OCI-LY1 (cell line): ENCODE measurements around the gene TPCN2.

Experiments
- H2AFZ ChIP-seq: fragments of 200-600 bp; sonication (generic), shearing (Covaris generic); 2 replicates; pipeline ENCODE4 v1.6.0; 2014; ENCODE audit warnings: antibody characterized with exemption, mild to moderate bottlenecking, low read length
- H3F3A ChIP-seq: fragments of 200-600 bp; sonication (generic), shearing (Covaris generic); 2 replicates; pipeline ENCODE4 v1.6.0; 2014; ENCODE audit warnings: mild to moderate bottlenecking, antibody characterized with exemption, low read length, moderate library complexity; ENCODE audit not compliant: insufficient read depth
- H3K27ac ChIP-seq: fragments of 200-600 bp; sonication (generic); 2 replicates; pipeline ENCODE4 v1.5.1; 2014; ENCODE audit warnings: low read length, mixed run types, mild to moderate bottlenecking, low read depth; ENCODE audit not compliant: poor library complexity, severe bottlenecking
- H3K27me3 ChIP-seq: fragments of 200-600 bp; sonication (generic); 2 replicates; pipeline ENCODE4 v1.6.0; 2014; ENCODE audit warnings: antibody characterized with exemption, mild to moderate bottlenecking, low read length, moderate library complexity; ENCODE audit not compliant: insufficient read depth
- H3K36me3 ChIP-seq: fragments of 200-600 bp; sonication (generic); 2 replicates; pipeline ENCODE4 v1.6.1; 2014; ENCODE audit warnings: mild to moderate bottlenecking, antibody characterized with exemption, low read length, moderate library complexity, mixed read lengths; ENCODE audit not compliant: insufficient read depth
- H3K4me1 ChIP-seq: fragments of 200-600 bp; sonication (generic); 2 replicates; pipeline ENCODE4 v1.5.1; 2014; ENCODE audit warnings: mild to moderate bottlenecking, low read length, moderate library complexity; ENCODE audit not compliant: insufficient read depth, severe bottlenecking
- H3K4me2 ChIP-seq: fragments of 200-600 bp; sonication (generic), shearing (Covaris generic); 2 replicates; pipeline ENCODE4 v1.6.1; 2014; ENCODE audit warnings: low read length
- H3K4me3 ChIP-seq: fragments of 200-600 bp; sonication (generic); 2 replicates; pipeline ENCODE4 v1.5.1; 2014; ENCODE audit warnings: low read length, low read depth, mild to moderate bottlenecking, mixed read lengths; ENCODE audit not compliant: poor library complexity, severe bottlenecking
- H3K79me2 ChIP-seq: fragments of 200-600 bp; shearing (Covaris generic); 2 replicates; pipeline ENCODE4 v1.6.1; 2016; ENCODE audit warnings: mixed run types, low read length, mixed read lengths; ENCODE audit not compliant: insufficient read depth
- H3K9ac ChIP-seq: fragments of 200-600 bp; sonication (generic), shearing (Covaris generic); 2 replicates; pipeline ENCODE4 v1.6.1; 2014; ENCODE audit warnings: mild to moderate bottlenecking, low read length, mixed read lengths
- H3K9me2 ChIP-seq: fragments of 200-600 bp; sonication (generic), shearing (Covaris generic); 2 replicates; pipeline ENCODE4 v1.6.1; 2014; ENCODE audit warnings: low read depth, mild to moderate bottlenecking, low read length, mixed read lengths
- H3K9me3 ChIP-seq: fragments of 200-600 bp; shearing (Covaris generic); 2 replicates; pipeline ENCODE4 v1.6.1; 2014; ENCODE audit warnings: low read length, mixed read lengths
- H4K20me1 ChIP-seq: fragments of 200-600 bp; sonication (generic), shearing (Covaris generic); 2 replicates; pipeline ENCODE4 v1.6.0; 2016; ENCODE audit warnings: mild to moderate bottlenecking, low read length; ENCODE audit not compliant: insufficient read depth
- CTCF ChIP-seq: fragments of 200-600 bp; sonication (generic), shearing (Covaris generic); IDR thresholded peaks from 2 replicates; pipeline ENCODE4 v1.5.1; 2017; ENCODE audit warnings: mild to moderate bottlenecking, antibody characterized with exemption, low read length, moderate library complexity, mixed read lengths
- EZH2 ChIP-seq: fragments of 200-600 bp; sonication (generic), shearing (Covaris generic); IDR thresholded peaks from 2 replicates; pipeline ENCODE4 v1.8.0; 2017; ENCODE audit warnings: borderline replicate concordance, mixed run types, mild to moderate bottlenecking, antibody characterized with exemption, low read length, moderate library complexity, mixed read lengths

The TPCN2 gene

GRCh38 chr11:69162505-69162904 lies 113.8 kb downstream of the TPCN2 start:
- no peak overlapping the region for H3K4me2 ChIP-seq
- no peak overlapping the region for H3K4me3 ChIP-seq
- no peak overlapping the region for H3K27ac ChIP-seq
- no peak for TF ChIP-seq CTCF
- TF ChIP-seq EZH2, result no peak
- no peaks in the 10 kb centered on the region; the same call in 1 of the 2 replicates for H3K36me3 ChIP-seq
- no peak overlapping the region for H2AFZ ChIP-seq
- no peaks in the 10 kb centered on the region for H3F3A ChIP-seq
- no peaks in the 10 kb centered on the region for H3K9me2 ChIP-seq
- no peaks in the 10 kb centered on the region for H4K20me1 ChIP-seq
- no peaks in the 10 kb centered on the region for H3K4me1 ChIP-seq
- no peaks in the 10 kb centered on the region for H3K9me3 ChIP-seq
- H3K27me3 ChIP-seq, result no peaks in the 10 kb centered on the region; the same call in 1 of the 2 replicates
- no peak overlapping the region for H3K9ac ChIP-seq
- H3K79me2 ChIP-seq, result no peaks in the 10 kb centered on the region

- H3K27me3 ChIP-seq, result peaks cover 6% of the 10 kb centered on the region; the same call in 1 of the 2 replicates
- H3K27ac ChIP-seq, result no peak overlapping the region
- H3F3A ChIP-seq, result no peaks in the 10 kb centered on the region
- no peaks in the 10 kb centered on the region for H3K4me1 ChIP-seq
- no peaks in the 10 kb centered on the region; the same call in 1 of the 2 replicates for H3K36me3 ChIP-seq
- no peak overlapping the region for H3K9ac ChIP-seq
- H3K4me3 ChIP-seq, result no peak overlapping the region
- H4K20me1 ChIP-seq, result no peaks in the 10 kb centered on the region
- no peaks in the 10 kb centered on the region for H3K9me3 ChIP-seq
- H3K4me2 ChIP-seq, result no peak overlapping the region
- no peaks in the 10 kb centered on the region for H3K9me2 ChIP-seq
- no peaks in the 10 kb centered on the region for H3K79me2 ChIP-seq
- no peak for TF ChIP-seq CTCF
- TF ChIP-seq EZH2, result no peak
- H2AFZ ChIP-seq, result no peak overlapping the region
Measured at GRCh38 chr11:69163842-69164241, 115.1 kb downstream of the TPCN2 start.

GRCh38 chr11:69164824-69165223 lies 116.1 kb downstream of the TPCN2 start:
- H3K27ac ChIP-seq, result no peak overlapping the region
- no peaks in the 10 kb centered on the region for H4K20me1 ChIP-seq
- no peak overlapping the region for H2AFZ ChIP-seq
- no peaks in the 10 kb centered on the region for H3K9me3 ChIP-seq
- H3K9ac ChIP-seq, result no peak overlapping the region
- H3K9me2 ChIP-seq, result no peaks in the 10 kb centered on the region
- H3K4me1 ChIP-seq, result no peaks in the 10 kb centered on the region
- TF ChIP-seq CTCF (no peak), EZH2 (no peak)
- no peak overlapping the region for H3K4me2 ChIP-seq
- H3K4me3 ChIP-seq, result no peak overlapping the region
- no peaks in the 10 kb centered on the region for H3F3A ChIP-seq
- peaks cover 6% of the 10 kb centered on the region; the same call in 1 of the 2 replicates for H3K27me3 ChIP-seq
- no peaks in the 10 kb centered on the region for H3K79me2 ChIP-seq
- no peaks in the 10 kb centered on the region; the same call in 1 of the 2 replicates for H3K36me3 ChIP-seq
